Measurements from ENCODE around the gene TTF2. TPM values are rescaled to one million over a fixed set of nuclear protein-coding genes. Genes with fewer than 3 reads are reported as not detected.

Gene TTF2
- polyA plus RNA-seq, 1 donor from 2014 or later, result 2.6 TPM

GRCh38 chr1:117032266-117032665, 27.9 kb upstream of the TTF2 start:
- Histone ChIP-seq H3K36me3 (ENCODE audit: insufficient read depth, low read length) (no peaks in the 10 kb centered on the region), H3K27me3 (ENCODE audit: insufficient read depth, low read depth, low read length) (no peaks in the 10 kb centered on the region), H3K4me2 (ENCODE audit: low read length) (no peak overlapping the region), H3K4me3 (ENCODE audit: low read length) (no peak overlapping the region), H3K9me2 (ENCODE audit: insufficient read depth, low read length) (no peaks in the 10 kb centered on the region), H3K79me2 (replicated peaks; ENCODE audit: insufficient read depth, low read length) (no peaks in the 10 kb centered on the region), H3K27ac (ENCODE audit: low read length) (peak overlapping the region; percentile 34), H3K9me3 (ENCODE audit: low read length) (no peaks in the 10 kb centered on the region), H4K20me1 (ENCODE audit: insufficient read depth) (no peaks in the 10 kb centered on the region), H3F3A (ENCODE audit: insufficient read depth, low read length, poor library complexity, severe bottlenecking) (no peaks in the 10 kb centered on the region), H3K9ac (ENCODE audit: low read length) (no peak overlapping the region), H2AFZ (ENCODE audit: low read depth, low read length) (no peak overlapping the region)
- TF ChIP-seq POLR2AphosphoS5 (IDR thresholded peaks at IDR 0.05) (no peak), EZH2 (IDR thresholded peaks at IDR 0.05; ENCODE audit: borderline replicate concordance, insufficient read depth, low read length, poor library complexity, severe bottlenecking) (no peak)

DNA sequence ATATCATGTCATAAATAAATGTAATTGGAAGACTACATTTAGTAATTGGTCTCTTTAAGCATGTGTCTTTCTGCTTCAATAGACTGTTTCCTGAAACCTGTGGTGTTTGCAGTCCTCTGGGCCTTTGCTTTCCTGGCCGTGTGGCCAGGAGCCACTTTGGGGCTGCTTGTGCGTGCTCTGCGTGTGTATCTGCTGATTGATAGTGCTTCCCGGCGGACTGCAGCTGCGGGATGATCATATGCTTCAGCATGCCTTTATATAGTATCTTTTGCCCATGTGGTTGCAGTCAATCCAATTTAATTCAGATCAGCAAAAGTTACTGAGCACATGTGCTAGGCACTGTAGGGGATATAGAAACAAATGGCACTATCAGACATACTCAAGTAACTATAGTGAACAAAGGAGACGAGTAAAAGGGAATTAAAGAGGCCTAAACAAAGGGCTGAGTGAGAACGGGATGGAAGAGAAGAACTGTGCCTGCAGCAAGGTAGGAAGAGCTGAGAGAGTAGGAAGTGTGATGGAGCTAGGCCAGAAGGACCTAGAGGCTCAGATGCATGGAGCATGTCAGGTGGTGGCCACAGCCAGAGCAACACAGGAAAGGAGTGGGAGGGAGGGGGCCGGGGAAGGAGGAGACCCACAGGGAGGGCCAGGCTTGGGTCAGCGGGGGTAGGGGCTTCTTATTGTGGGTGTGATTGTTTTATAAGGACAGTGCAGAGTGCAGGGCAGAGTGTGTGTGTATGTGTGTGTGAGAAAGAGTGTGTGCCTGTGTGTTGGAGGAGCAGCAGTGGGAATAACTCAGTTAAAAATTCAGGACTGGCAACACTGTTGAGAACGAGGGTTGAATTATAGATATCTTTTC, 27.2 kb upstream of the TTF2 start:
- no peaks in the 10 kb centered on the region for H3K36me3 ChIP-seq (ENCODE audit: insufficient read depth, low read length)
- no peaks in the 10 kb centered on the region for H3K79me2 ChIP-seq (replicated peaks; ENCODE audit: insufficient read depth, low read length)
- no peak overlapping the region for H3K9ac ChIP-seq (ENCODE audit: low read length)
- no peak overlapping the region for H3K4me3 ChIP-seq (ENCODE audit: low read length)
- H3K27ac ChIP-seq (ENCODE audit: low read length), result peak overlapping the region; percentile 34
- H3K9me2 ChIP-seq (ENCODE audit: insufficient read depth, low read length), result no peaks in the 10 kb centered on the region
- no peak overlapping the region for H3K4me2 ChIP-seq (ENCODE audit: low read length)
- no peak overlapping the region for H2AFZ ChIP-seq (ENCODE audit: low read depth, low read length)
- no peak for TF ChIP-seq SMC3 (conservative IDR thresholded peaks at IDR 0.05; ENCODE audit: poor library complexity)
- TF ChIP-seq REST (IDR thresholded peaks at IDR 0.05; ENCODE audit: borderline replicate concordance), result no peak
- TF ChIP-seq TAF1 (IDR thresholded peaks at IDR 0.05; ENCODE audit: low read depth), result no peak
- TF ChIP-seq RAD21 (conservative IDR thresholded peaks at IDR 0.05), result no peak
- TF ChIP-seq, protein P1, sequence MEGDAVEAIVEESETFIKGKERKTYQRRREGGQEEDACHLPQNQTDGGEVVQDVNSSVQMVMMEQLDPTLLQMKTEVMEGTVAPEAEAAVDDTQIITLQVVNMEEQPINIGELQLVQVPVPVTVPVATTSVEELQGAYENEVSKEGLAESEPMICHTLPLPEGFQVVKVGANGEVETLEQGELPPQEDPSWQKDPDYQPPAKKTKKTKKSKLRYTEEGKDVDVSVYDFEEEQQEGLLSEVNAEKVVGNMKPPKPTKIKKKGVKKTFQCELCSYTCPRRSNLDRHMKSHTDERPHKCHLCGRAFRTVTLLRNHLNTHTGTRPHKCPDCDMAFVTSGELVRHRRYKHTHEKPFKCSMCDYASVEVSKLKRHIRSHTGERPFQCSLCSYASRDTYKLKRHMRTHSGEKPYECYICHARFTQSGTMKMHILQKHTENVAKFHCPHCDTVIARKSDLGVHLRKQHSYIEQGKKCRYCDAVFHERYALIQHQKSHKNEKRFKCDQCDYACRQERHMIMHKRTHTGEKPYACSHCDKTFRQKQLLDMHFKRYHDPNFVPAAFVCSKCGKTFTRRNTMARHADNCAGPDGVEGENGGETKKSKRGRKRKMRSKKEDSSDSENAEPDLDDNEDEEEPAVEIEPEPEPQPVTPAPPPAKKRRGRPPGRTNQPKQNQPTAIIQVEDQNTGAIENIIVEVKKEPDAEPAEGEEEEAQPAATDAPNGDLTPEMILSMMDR (IDR thresholded peaks at IDR 0.05; ENCODE audit: poor library complexity, severe bottlenecking), result no peak
- TF ChIP-seq EP300 (conservative IDR thresholded peaks at IDR 0.05; ENCODE audit: poor library complexity, severe bottlenecking), result no peak
- no peak for TF ChIP-seq MXI1 (conservative IDR thresholded peaks at IDR 0.05; ENCODE audit: poor library complexity, severe bottlenecking)
- TF ChIP-seq EZH2 (IDR thresholded peaks at IDR 0.05; ENCODE audit: borderline replicate concordance, insufficient read depth, low read length, poor library complexity, severe bottlenecking), result no peak
- peak; percentile 9 for TF ChIP-seq POLR2AphosphoS5 (IDR thresholded peaks at IDR 0.05)
- H3K27me3 ChIP-seq (ENCODE audit: insufficient read depth, low read depth, low read length), result no peaks in the 10 kb centered on the region
- H3F3A ChIP-seq (ENCODE audit: insufficient read depth, low read length, poor library complexity, severe bottlenecking), result no peaks in the 10 kb centered on the region
- H4K20me1 ChIP-seq (ENCODE audit: insufficient read depth), result no peaks in the 10 kb centered on the region
- H3K9me3 ChIP-seq (ENCODE audit: low read length), result no peaks in the 10 kb centered on the region

All from neural cell (in vitro differentiated cells).